Skeletal muscle tissue (tissue), 1 donor: ENCODE results near the gene CLIP3. TPM values are rescaled to one million over a fixed set of nuclear protein-coding genes. Genes with fewer than 3 reads are reported as not detected.

ENCODE experiments used
- total RNA-seq: library from RNA; depleted of rRNA; stranded (reverse); fragments of >200 nt; gene quantifications from one replicate; pipeline ENCODE4 v1.2.3, GENCODE V29; 2014

CLIP3 gene
- total RNA-seq, 1 donor from 2014 or later = 1.0 TPM

Other genes with a start within 250 kb of the CLIP3 start
- not detected for gene PRODH2, start 220.0 kb downstream of the CLIP3 start, total RNA-seq
- under 0.01 TPM for gene NPHS1, start 180.4 kb downstream of the CLIP3 start, total RNA-seq
- not detected for gene KIRREL2, start 176.0 kb downstream of the CLIP3 start, total RNA-seq
- gene APLP1, start 164.3 kb downstream of the CLIP3 start, total RNA-seq = 2.1 TPM
- gene NFKBID, start 132.3 kb downstream of the CLIP3 start, total RNA-seq = 3.7 TPM
- gene HCST, start 130.3 kb downstream of the CLIP3 start, total RNA-seq = 1.6 TPM
- 9.9 TPM for gene TYROBP, start 124.6 kb downstream of the CLIP3 start, total RNA-seq
- 0.52 TPM for gene LRFN3, start 96.5 kb downstream of the CLIP3 start, total RNA-seq
- 8.4 TPM for gene SDHAF1, start 37.7 kb downstream of the CLIP3 start, total RNA-seq
- not detected for gene SYNE4, start 24.1 kb downstream of the CLIP3 start, total RNA-seq
- 4.7 TPM for gene ALKBH6, start 18.7 kb downstream of the CLIP3 start, total RNA-seq
- gene THAP8, start 21.4 kb upstream of the CLIP3 start, total RNA-seq = 2.1 TPM
- 2.1 TPM for gene WDR62, start 22.0 kb upstream of the CLIP3 start, total RNA-seq
- gene OVOL3, start 78.3 kb upstream of the CLIP3 start, total RNA-seq = not detected
- 121 TPM for gene POLR2I, start 82.0 kb upstream of the CLIP3 start, total RNA-seq
- gene TBCB, start 82.6 kb upstream of the CLIP3 start, total RNA-seq = 97.6 TPM
- 195 TPM for gene CAPNS1, start 107.2 kb upstream of the CLIP3 start, total RNA-seq
- 141 TPM for gene COX7A1, start 119.6 kb upstream of the CLIP3 start, total RNA-seq
- 9.4 TPM for gene ZNF565, start 181.8 kb upstream of the CLIP3 start, total RNA-seq
- 45.9 TPM for gene ZNF146, start 182.2 kb upstream of the CLIP3 start, total RNA-seq